ENCODE measurements around the gene LRP1.

LRP1 gene

GRCh38 chr12:57097554-57097835 is 30.8 kb upstream of the LRP1 start:
- POLR2A ChIA-PET (ENCODE audit: low non-redundant PET), result interaction anchor here (0.7 to 2.4 kb wide), 3 partner anchors 12 to 30 kb away, joined by 3 to 10 read pairs (median 4); partner anchors contain the start of gene STAT6
- peak overlapping the region; percentile 100 for H3K27ac ChIP-seq
- CTCF ChIA-PET, result interaction anchor here (0.6 kb wide), 1 partner anchor 79 kb away, joined by 3 read pairs; no protein-coding TSS in a partner anchor
- no peak for TF ChIP-seq CTCF (conservative IDR thresholded peaks at IDR 0.05; ENCODE audit: low read depth)
- DNase-seq (ENCODE audit: low spot score), result no peak

DNA sequence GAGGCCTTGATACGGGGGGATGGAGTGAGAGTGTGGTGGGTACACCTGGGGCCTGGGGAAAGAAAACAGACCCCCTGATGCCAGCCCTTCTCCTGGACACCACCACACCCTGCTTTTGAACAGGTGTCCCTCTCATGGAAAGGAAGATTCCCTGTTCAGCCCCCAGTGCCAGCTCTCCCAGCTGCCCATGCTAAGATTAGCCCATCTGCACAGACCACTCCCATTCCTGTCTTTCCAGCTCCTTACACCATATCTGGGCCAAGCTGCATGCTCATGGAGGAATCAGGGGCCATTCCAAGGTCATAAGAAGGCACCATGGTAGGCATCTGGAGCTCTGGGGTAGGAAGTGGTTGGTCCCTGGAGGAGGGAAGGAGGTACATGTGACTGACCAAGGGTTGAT is 29.7 kb upstream of the LRP1 start:
- ChIA-PET CTCF (interaction anchor here (1.1 to 1.4 kb wide), 2 partner anchors 29 to 84 kb away, joined by 4 read pairs; no protein-coding TSS in a partner anchor), POLR2A (ENCODE audit: low non-redundant PET) (interaction anchor here (1.0 kb wide), 1 partner anchor 13 kb away, joined by 9 read pairs; the partner anchor contains the start of gene STAT6)
- no peak for DNase-seq (ENCODE audit: low spot score)
- no peak for TF ChIP-seq CTCF (conservative IDR thresholded peaks at IDR 0.05; ENCODE audit: low read depth)
- peak overlapping the region; percentile 60 for H3K27ac ChIP-seq

DNA sequence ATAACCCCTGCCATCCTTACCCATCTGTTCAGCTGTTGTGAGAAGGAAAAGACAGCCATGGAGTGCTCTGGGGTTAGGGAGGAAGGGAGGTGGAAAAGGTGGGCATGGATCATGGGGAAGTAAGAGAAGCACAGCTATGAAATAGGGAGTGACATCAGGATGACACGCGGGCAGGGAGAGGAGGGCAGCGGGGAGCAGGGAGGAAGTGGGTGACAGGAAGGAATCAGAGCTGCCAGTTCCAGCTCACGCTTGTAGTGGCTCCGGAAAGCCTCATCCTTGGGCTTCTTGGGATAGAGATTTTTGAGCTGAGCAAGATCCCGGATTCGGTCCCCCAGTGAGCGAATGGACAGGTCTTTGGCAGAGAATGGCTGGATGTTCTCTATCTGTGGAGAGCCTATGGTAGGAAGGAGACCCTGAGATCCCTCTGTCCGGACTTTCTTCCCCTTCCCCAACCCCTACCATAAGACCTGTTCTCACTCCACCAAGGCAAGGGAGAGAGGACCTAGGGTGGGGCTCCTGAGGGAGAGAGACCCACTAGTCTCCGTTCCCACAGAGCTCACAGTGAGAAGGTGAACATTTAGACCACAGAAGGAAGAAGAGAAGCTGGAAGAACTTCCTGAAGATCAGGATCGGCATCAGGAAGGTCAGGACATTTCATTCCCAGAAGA is 29.1 kb upstream of the LRP1 start:
- ChIA-PET CTCF (interaction anchor here (0.6 to 1.4 kb wide), 3 partner anchors 30 to 140 kb away, joined by 4 read pairs; no protein-coding TSS in a partner anchor), POLR2A (ENCODE audit: low non-redundant PET) (interaction anchor here (1.0 to 1.4 kb wide), 2 partner anchors 12 to 13 kb away, joined by 3 to 9 read pairs; partner anchors contain the start of gene STAT6)
- H3K27ac ChIP-seq, result peak overlapping the region; percentile 60
- no peak for TF ChIP-seq CTCF (conservative IDR thresholded peaks at IDR 0.05; ENCODE audit: low read depth)
- no peak for DNase-seq (ENCODE audit: low spot score)

DNA sequence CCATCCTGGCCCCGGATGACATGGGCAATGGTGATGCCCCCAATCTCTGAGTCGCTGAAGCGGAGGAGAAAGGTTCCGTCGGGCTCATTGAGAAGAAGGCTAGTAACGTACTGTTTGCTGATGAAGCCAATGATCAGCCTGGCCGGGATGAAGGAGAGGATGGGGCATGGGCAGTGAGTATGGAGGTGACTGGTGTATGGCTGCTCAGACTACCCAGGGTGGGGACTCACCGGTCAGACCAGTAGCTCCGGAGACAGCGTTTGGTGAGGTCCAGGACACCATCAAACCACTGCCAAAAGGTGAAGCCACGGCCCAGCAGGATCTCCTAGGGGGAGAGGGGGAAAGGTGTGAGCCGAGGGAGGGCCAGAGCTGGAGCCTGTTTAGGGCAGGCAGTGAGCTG is 28.5 kb upstream of the LRP1 start:
- no peak for TF ChIP-seq CTCF (conservative IDR thresholded peaks at IDR 0.05; ENCODE audit: low read depth)
- ChIA-PET POLR2A (ENCODE audit: low non-redundant PET) (interaction anchor here (1.4 kb wide), 1 partner anchor 12 kb away, joined by 3 read pairs; no protein-coding TSS in a partner anchor), CTCF (interaction anchor here (0.6 to 0.7 kb wide), 2 partner anchors 87 to 140 kb away, joined by 4 to 8 read pairs; no protein-coding TSS in a partner anchor)
- no peak for DNase-seq (ENCODE audit: low spot score)
- peak overlapping the region; percentile 60 for H3K27ac ChIP-seq

DNA sequence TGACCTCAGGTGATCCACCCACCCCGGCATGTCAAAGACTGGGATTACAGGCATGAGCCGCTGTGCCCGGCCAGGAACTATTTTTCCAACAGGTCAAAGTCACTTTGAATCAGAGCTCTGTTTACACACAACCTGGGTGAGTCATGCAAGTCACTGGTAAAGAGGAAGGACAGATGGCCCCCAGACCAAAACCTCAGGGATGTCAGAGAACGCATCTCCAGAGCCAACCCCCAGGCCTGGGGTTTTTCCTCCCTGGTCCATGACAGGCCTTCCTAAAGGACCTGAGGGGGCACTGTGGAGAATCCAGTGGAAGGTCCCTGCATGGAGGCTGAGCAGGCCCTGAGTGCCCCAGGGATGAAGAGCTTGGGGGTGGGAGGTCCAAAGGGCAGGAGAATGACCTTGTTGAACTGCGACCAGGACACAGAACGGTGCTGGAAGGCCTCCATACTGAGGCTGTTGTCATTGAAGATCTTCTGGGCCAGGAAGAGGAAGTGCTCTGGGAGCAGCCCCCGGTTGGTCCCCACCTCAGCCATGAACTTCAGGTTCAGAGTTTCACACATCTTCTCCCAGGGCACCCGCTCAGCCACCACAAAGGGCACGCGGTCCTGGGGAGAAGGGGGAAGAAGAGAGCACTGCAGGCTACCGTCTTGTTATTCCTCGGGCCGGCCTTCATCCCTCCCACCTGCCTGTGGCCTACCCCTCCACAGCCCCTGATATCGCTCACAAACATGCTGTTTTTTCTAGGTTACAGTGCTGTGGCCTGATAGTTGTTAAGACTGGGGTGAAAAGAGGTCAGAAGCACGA is 26.2 kb upstream of the LRP1 start:
- ChIA-PET CTCF (interaction anchor here (0.6 to 1.0 kb wide), 2 partner anchors 73 to 925 kb away, joined by 3 to 5 read pairs; no protein-coding TSS in a partner anchor), POLR2A (ENCODE audit: low non-redundant PET) (interaction anchor here (1.5 kb wide), 1 partner anchor 10 kb away, joined by 3 read pairs; no protein-coding TSS in a partner anchor)
- H3K27ac ChIP-seq, result peak overlapping the region; percentile 52
- no peak for DNase-seq (ENCODE audit: low spot score)
- no peak for TF ChIP-seq CTCF (conservative IDR thresholded peaks at IDR 0.05; ENCODE audit: low read depth)

- peak overlapping the region; percentile 52 for H3K27ac ChIP-seq
- POLR2A ChIA-PET (ENCODE audit: low non-redundant PET), result no interaction called here
- no peak for DNase-seq (ENCODE audit: low spot score)
- no peak for TF ChIP-seq CTCF (conservative IDR thresholded peaks at IDR 0.05; ENCODE audit: low read depth)
- CTCF ChIA-PET, result interaction anchor here (0.5 kb wide), 1 partner anchor 41 kb away, joined by 4 read pairs; no protein-coding TSS in a partner anchor
Observed at GRCh38 chr12:57103856-57104255, 24.4 kb upstream of the LRP1 start.

All from RWPE1 (cell line).